Peyer's patch (tissue), 4 donors: ENCODE results near the gene BAG5.

Experiments
- POLR2A ChIP-seq, 2 donors: fragments of 450-650 bp; IDR thresholded peaks; one replicate each; pipeline ENCODE4 v1.5.1; 2017; ENCODE audit warnings: antibody characterized with exemption in 2 of 2, mild to moderate bottlenecking in 2 of 2, moderate library complexity in 2 of 2
- TF ChIP-seq, protein P1 (sequence below), 6 experiments: fragments of 450-650 bp in 4 of 6; fragments of 200-600 bp in 2 of 6; sonication (generic) in 1 of 6; IDR thresholded peaks; one replicate each; pipeline ENCODE4 v1.5.1; 2017 to 2019; ENCODE audit warnings: antibody characterized with exemption in 6 of 6, mild to moderate bottlenecking in 3 of 6, moderate library complexity in 1 of 6

DNA sequence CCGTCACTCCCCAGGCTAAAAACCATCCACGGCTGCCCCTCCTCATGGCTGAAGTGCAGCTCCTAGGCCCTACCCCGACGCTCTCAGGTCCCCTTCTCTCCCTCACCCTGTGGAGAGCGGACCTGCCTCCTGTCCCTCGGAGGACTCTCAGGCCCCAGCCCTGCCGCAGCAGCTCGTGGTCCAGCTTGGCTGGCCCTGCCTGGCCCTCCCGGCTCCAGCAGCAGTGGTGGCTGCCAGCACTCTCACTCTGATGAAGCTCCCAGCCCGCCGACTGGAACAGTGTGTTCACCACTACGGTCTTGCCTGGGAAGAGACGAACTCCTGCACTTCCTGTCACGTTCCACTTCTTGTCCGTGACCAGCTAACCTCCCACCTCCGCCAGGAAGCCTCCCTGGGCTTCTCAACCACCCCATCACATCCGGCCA lies 11.1 kb downstream of the BAG5 start:
- TF ChIP-seq, protein P1, sequence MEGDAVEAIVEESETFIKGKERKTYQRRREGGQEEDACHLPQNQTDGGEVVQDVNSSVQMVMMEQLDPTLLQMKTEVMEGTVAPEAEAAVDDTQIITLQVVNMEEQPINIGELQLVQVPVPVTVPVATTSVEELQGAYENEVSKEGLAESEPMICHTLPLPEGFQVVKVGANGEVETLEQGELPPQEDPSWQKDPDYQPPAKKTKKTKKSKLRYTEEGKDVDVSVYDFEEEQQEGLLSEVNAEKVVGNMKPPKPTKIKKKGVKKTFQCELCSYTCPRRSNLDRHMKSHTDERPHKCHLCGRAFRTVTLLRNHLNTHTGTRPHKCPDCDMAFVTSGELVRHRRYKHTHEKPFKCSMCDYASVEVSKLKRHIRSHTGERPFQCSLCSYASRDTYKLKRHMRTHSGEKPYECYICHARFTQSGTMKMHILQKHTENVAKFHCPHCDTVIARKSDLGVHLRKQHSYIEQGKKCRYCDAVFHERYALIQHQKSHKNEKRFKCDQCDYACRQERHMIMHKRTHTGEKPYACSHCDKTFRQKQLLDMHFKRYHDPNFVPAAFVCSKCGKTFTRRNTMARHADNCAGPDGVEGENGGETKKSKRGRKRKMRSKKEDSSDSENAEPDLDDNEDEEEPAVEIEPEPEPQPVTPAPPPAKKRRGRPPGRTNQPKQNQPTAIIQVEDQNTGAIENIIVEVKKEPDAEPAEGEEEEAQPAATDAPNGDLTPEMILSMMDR (IDR thresholded peaks at IDR 0.05): no peak
- TF ChIP-seq POLR2A (IDR thresholded peaks at IDR 0.05): no peak
